ENCODE measurements around the gene COX19.
"Not testable (repeated sequence)": the region's sequence is repeated elsewhere in the genome, so short reads cannot be mapped to it uniquely, and the experiment has no call there.

Gene COX19

GRCh38 chr7:924541-925231 lies 50.7 kb downstream of the COX19 start:
- DNase-seq (ENCODE audit: low read depth in 2 of 2) = no peak

- not testable (repeated sequence) for DNase-seq (ENCODE audit: low read depth in 2 of 2)
Observed at GRCh38 chr7:924042-924441, 51.3 kb downstream of the COX19 start.

- DNase-seq (ENCODE audit: low read depth in 2 of 2) = no peak
Observed at GRCh38 chr7:923108-924041, 52.0 kb downstream of the COX19 start.

GRCh38 chr7:922334-923107 lies 52.8 kb downstream of the COX19 start:
- DNase-seq (ENCODE audit: low read depth in 2 of 2) = no peak

- no peak for DNase-seq (ENCODE audit: low read depth in 2 of 2)
Observed at GRCh38 chr7:921581-922333, 53.6 kb downstream of the COX19 start.

- no peak for DNase-seq (ENCODE audit: low read depth in 2 of 2)
Observed at GRCh38 chr7:921071-921461, 54.3 kb downstream of the COX19 start.

GRCh38 chr7:920351-921070 lies 54.8 kb downstream of the COX19 start:
- DNase-seq (ENCODE audit: low read depth in 2 of 2) = no peak

- no peak for DNase-seq (ENCODE audit: low read depth in 2 of 2)
Observed at GRCh38 chr7:919924-920341, 55.4 kb downstream of the COX19 start.

GRCh38 chr7:919114-919442 lies 56.3 kb downstream of the COX19 start:
- no peak for DNase-seq (ENCODE audit: low read depth in 2 of 2)

GRCh38 chr7:918441-919113 lies 56.8 kb downstream of the COX19 start:
- no peak for DNase-seq (ENCODE audit: low read depth in 2 of 2)

GRCh38 chr7:918118-918425 lies 57.3 kb downstream of the COX19 start:
- DNase-seq (ENCODE audit: low read depth in 2 of 2) = no peak

GRCh38 chr7:917255-918117 lies 57.9 kb downstream of the COX19 start:
- DNase-seq (ENCODE audit: low read depth in 2 of 2) = no peak

- no peak for DNase-seq (ENCODE audit: low read depth in 2 of 2)
Observed at GRCh38 chr7:916291-916941, 58.9 kb downstream of the COX19 start.

All from fibroblast of skin of left quadriceps (primary cell).